ENCODE data around the gene BNIPL.

BNIPL gene

DNA sequence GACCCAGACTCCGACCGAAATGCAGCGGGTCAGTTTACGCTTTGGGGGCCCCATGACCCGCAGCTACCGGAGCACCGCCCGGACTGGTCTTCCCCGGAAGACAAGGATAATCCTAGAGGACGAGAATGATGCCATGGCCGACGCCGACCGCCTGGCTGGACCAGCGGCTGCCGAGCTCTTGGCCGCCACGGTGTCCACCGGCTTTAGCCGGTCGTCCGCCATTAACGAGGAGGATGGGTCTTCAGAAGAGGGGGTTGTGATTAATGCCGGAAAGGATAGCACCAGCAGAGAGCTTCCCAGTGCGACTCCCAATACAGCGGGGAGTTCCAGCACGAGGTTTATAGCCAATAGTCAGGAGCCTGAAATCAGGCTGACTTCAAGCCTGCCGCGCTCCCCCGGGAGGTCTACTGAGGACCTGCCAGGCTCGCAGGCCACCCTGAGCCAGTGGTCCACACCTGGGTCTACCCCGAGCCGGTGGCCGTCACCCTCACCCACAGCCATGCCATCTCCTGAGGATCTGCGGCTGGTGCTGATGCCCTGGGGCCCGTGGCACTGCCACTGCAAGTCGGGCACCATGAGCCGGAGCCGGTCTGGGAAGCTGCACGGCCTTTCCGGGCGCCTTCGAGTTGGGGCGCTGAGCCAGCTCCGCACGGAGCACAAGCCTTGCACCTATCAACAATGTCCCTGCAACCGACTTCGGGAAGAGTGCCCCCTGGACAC is 11.7 kb downstream of the BNIPL start:
- TF ChIP-seq, protein P1, sequence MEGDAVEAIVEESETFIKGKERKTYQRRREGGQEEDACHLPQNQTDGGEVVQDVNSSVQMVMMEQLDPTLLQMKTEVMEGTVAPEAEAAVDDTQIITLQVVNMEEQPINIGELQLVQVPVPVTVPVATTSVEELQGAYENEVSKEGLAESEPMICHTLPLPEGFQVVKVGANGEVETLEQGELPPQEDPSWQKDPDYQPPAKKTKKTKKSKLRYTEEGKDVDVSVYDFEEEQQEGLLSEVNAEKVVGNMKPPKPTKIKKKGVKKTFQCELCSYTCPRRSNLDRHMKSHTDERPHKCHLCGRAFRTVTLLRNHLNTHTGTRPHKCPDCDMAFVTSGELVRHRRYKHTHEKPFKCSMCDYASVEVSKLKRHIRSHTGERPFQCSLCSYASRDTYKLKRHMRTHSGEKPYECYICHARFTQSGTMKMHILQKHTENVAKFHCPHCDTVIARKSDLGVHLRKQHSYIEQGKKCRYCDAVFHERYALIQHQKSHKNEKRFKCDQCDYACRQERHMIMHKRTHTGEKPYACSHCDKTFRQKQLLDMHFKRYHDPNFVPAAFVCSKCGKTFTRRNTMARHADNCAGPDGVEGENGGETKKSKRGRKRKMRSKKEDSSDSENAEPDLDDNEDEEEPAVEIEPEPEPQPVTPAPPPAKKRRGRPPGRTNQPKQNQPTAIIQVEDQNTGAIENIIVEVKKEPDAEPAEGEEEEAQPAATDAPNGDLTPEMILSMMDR (IDR thresholded peaks at IDR 0.05; ENCODE audit: unreplicated experiment in 3 of 3), result peak in 2 of 3 experiments; percentile 45 to 50
- Mint-ChIP-seq H3K27ac (peak overlapping the region; percentile 90 to 99 (median 95)), H3K27me3 (ENCODE audit: low read depth) (no peaks in the 10 kb centered on the region), H3K9me3 (no peaks in the 10 kb centered on the region), H3K4me1 (peaks cover 35% of the 10 kb centered on the region), H3K36me3 (ENCODE audit: low read depth) (peaks cover 20% of the 10 kb centered on the region), H3K4me3 (peak overlapping the region; percentile 98 to 99 (median 99))

DNA sequence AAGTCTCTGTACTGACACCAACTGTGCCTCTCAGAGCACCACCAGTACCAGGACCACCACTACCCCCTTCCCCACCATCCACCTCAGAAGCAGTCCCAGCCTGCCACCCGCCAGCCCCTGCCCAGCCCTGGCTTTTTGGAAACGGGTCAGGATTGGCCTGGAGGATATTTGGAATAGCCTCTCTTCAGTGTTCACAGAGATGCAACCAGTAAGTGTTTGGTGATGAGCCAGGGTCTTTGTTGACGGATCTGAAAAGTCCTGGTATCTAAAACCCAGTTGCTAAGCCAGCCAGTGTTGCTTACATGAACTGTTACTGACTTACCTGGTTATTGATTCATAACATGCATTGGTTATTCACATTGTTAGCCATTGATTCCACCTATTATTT is 12.3 kb downstream of the BNIPL start:
- peaks cover 35% of the 10 kb centered on the region for H3K4me1 Mint-ChIP-seq
- H3K27me3 Mint-ChIP-seq (ENCODE audit: low read depth), result no peaks in the 10 kb centered on the region
- H3K4me3 Mint-ChIP-seq, result peak overlapping the region; percentile 98 to 99 (median 99)
- TF ChIP-seq, protein P1 (IDR thresholded peaks at IDR 0.05; ENCODE audit: unreplicated experiment in 3 of 3), result peak in 1 of 3 experiments; percentile 40
- peak overlapping the region; percentile 90 to 99 (median 95) for H3K27ac Mint-ChIP-seq
- peaks cover 21% of the 10 kb centered on the region for H3K36me3 Mint-ChIP-seq (ENCODE audit: low read depth)
- H3K9me3 Mint-ChIP-seq, result no peaks in the 10 kb centered on the region

DNA sequence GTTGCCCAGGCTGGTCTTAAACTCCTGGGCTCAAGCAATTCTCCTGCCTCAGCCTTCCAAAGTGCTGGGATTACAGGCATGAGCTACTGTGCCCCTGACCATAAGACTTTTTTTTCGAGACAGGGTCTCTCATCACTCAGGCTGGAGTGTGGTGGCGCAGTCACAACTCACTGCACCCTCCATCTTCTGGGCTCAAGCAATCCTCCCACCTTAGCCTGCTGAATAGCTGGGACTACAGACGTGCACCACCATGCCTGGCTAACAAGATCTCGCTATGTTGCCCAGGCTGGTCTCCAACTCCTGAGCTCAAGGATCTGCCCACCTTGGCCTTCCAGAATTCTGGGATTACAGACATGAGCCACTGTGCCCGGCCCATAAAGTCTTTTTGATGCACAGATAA is 13.1 kb downstream of the BNIPL start:
- H3K27ac Mint-ChIP-seq, result peak overlapping the region in 2 of 3 experiments; percentile 62 to 63
- TF ChIP-seq, protein P1 (IDR thresholded peaks at IDR 0.05; ENCODE audit: unreplicated experiment in 3 of 3), result no peak
- H3K4me1 Mint-ChIP-seq, result peaks cover 35% of the 10 kb centered on the region
- H3K9me3 Mint-ChIP-seq, result no peaks in the 10 kb centered on the region
- no peaks in the 10 kb centered on the region for H3K27me3 Mint-ChIP-seq (ENCODE audit: low read depth)
- H3K36me3 Mint-ChIP-seq (ENCODE audit: low read depth), result peaks cover 25% of the 10 kb centered on the region
- peak overlapping the region; percentile 68 to 99 (median 98) for H3K4me3 Mint-ChIP-seq

DNA sequence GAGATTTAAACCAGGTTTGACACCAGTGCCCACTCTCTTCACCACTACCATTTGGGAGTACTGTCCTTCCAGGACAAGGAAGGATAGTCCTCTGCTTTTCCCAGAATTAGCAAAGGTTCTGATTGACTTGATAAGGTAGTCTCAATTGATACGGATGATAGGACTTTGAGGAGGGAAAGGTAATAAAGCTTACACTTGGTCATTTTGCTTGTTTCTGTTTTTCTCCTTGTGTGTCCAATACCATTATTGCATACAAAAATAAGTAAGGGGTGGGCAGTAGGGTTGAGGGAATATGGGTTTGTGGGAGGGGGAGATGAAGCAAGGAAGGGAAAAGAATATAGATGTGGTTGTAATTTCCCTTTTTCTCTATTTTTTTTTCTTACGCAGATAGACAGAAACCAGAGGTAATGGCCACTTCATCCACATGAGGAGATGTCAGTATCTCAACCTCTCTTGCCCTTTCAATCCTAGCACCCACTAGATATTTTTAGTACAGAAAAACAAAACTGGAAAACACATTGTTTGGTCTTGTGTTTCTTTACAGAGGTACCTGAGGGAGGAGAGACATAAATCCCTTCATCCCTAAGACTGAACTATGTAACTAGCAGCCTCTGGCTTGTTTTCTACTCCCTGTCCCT is 13.8 kb downstream of the BNIPL start:
- H3K27me3 Mint-ChIP-seq (ENCODE audit: low read depth), result no peaks in the 10 kb centered on the region
- H3K27ac Mint-ChIP-seq, result peak overlapping the region; percentile 35 to 63 (median 62)
- no peaks in the 10 kb centered on the region for H3K9me3 Mint-ChIP-seq
- peaks cover 33% of the 10 kb centered on the region for H3K36me3 Mint-ChIP-seq (ENCODE audit: low read depth)
- peaks cover 35% of the 10 kb centered on the region for H3K4me1 Mint-ChIP-seq
- peak overlapping the region; percentile 44 to 98 (median 68) for H3K4me3 Mint-ChIP-seq
- TF ChIP-seq, protein P1 (IDR thresholded peaks at IDR 0.05; ENCODE audit: unreplicated experiment in 3 of 3), result no peak

DNA sequence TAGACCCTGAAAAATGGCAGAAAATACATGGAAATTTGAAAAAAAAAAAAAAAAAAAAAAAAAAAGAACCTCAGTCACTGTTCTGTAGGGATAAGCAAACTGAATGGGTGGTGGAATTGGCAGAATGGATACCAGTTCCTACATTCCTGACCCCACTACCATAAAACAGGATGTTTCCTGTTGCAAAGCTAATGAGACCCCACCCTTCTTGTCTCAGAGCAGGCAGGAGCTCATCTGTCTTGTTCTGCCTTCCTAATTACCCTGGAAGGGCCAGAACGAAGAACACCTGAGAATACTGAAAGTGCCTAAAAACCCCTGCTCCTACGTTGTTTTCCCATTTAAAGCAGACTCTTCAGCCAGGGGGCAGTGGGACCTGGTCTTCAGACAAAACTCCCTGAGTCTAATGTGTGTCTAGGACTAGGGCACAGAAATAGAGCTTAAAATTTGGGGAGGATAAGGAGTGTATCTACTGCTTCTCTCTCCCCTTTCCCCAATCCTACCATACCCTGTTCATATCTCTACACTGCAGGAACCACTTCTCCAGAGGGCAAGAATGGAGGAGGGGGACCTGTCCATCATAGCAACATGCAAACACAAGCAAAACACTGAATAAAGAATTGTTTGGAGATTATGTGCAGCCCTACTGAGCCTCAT is 15.1 kb downstream of the BNIPL start:
- H3K4me1 Mint-ChIP-seq, result peaks cover 34% of the 10 kb centered on the region
- H3K9me3 Mint-ChIP-seq, result no peaks in the 10 kb centered on the region
- H3K4me3 Mint-ChIP-seq, result no peak overlapping the region
- TF ChIP-seq, protein P1 (IDR thresholded peaks at IDR 0.05; ENCODE audit: unreplicated experiment in 3 of 3), result no peak
- H3K36me3 Mint-ChIP-seq (ENCODE audit: low read depth), result peaks cover 36% of the 10 kb centered on the region
- H3K27me3 Mint-ChIP-seq (ENCODE audit: low read depth), result no peaks in the 10 kb centered on the region
- H3K27ac Mint-ChIP-seq, result no peak overlapping the region
